GM19324 (cell line): ENCODE results near the gene LRP1-AS.

Source experiments
- ATAC-seq: cut with Tn5 transposase; IDR thresholded peaks from one replicate; pipeline ENCODE4 v1.9.1; 2021; ENCODE audit warnings: mild to moderate bottlenecking, moderate library complexity; ENCODE audit not compliant: unreplicated experiment, low FRiP score

The LRP1-AS gene

GRCh38 chr12:57145460-57146059, 1.9 kb downstream of the LRP1-AS start:
- no peak for ATAC-seq

- no peak for ATAC-seq
These were observed 4.0 kb downstream of the LRP1-AS start for GRCh38 chr12:57143454-57143853.

GRCh38 chr12:57142727-57143126, 4.7 kb downstream of the LRP1-AS start:
- no peak for ATAC-seq

DNA sequence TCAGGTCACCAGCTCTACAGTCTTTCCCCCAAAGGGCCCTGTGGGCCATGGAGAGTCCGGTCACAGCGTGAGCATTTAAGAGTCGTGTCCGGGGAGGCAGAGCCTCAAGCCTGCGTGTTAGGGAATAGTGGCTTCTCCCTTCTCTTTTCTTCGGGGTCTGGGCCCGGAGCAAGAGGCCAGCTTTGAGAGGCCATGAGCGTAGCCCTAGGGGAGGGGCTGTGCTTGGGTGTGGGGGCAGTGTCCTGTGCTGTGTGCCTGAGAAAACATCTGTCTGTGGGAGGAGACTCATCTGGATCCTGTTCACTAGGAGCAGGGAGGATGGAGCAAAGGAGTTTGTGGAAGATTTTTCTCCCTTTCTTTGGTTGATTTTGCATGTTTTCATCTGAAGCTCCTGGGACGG, 5.3 kb downstream of the LRP1-AS start:
- ATAC-seq = no peak

DNA sequence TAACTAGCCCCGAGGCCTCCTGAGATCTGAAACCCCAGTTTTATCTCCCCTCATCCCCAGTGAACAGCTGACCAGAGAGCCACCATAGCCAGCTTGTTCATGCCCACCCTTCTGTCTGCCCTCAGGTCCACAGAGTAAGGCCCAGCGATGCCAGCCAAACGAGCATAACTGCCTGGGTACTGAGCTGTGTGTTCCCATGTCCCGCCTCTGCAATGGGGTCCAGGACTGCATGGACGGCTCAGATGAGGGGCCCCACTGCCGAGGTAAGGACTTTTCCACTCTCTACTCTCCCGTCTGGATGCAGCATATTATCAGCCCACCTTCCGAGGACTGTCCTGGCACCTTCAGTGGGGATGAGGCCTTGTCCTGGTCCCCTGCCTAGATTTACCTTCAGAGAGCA, 6.2 kb downstream of the LRP1-AS start:
- no peak for ATAC-seq

GRCh38 chr12:57139796-57140649, 7.4 kb downstream of the LRP1-AS start:
- ATAC-seq = no peak

DNA sequence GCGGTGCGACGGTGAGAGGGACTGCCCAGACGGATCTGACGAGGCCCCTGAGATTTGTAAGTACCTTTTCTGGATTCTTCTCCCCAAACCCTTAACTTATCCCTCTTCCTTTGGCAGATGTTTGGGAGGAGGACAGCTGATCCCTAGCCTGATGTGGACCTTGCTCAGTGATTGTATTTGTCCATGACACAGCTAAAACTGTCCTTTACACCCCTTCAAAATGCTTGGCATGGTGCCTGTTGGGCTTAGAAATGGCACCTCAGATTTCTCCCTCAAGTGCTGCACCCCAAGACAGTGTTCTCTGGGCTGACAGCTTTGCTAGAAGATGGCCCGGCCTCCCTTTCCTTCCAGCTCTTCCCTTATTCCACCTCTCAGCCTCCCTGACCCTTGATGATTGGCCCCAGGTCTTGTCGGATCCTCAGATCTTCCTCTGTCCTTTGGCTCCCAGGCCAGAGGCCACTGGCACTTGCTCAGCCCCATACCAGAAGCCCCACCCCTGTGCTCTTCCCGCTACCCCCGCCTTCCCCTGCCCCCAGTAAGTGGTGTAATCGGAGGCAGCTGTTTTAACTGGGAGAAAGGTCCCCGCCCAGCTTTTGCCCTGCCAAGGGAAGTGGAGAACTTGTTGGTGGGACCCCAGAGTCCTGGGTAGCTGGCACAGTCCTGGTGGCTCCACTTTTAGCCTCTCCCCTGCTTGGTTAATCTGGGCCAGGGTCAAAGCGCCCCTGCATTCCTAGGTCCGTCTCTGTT, 8.7 kb downstream of the LRP1-AS start:
- ATAC-seq = no peak

- no peak for ATAC-seq
These were observed 11.7 kb downstream of the LRP1-AS start for GRCh38 chr12:57135527-57136326.

GRCh38 chr12:57134949-57135348, 12.5 kb downstream of the LRP1-AS start:
- ATAC-seq = no peak

GRCh38 chr12:57133916-57134315, 13.5 kb downstream of the LRP1-AS start:
- no peak for ATAC-seq

DNA sequence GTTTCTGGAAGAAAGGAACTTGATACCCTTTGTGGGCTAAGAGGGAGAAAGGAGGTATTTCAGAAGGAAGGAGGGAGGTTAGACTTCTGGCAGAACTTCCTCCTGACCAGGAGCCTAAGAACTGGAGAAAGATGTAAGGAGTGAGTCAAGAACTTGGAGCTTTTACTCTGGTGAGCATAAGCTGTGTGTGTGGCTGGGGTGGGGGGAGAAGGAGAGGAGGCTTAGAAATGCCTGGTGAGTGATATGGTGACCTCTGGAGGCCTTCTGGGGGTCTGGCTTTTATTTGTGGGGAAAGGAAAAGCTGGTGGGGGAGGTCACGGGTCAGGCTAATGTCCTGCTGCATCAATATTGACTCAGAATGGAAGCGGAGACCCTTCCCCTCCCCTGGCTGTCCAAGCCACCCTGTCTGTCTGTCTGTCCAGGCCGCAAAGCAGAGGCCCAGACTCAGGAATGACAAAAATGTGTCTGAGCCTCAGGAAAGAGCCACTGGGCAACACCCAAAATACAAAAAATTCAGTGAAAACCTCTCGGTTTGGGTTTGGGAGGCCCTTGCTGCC, 14.3 kb downstream of the LRP1-AS start:
- no peak for ATAC-seq

DNA sequence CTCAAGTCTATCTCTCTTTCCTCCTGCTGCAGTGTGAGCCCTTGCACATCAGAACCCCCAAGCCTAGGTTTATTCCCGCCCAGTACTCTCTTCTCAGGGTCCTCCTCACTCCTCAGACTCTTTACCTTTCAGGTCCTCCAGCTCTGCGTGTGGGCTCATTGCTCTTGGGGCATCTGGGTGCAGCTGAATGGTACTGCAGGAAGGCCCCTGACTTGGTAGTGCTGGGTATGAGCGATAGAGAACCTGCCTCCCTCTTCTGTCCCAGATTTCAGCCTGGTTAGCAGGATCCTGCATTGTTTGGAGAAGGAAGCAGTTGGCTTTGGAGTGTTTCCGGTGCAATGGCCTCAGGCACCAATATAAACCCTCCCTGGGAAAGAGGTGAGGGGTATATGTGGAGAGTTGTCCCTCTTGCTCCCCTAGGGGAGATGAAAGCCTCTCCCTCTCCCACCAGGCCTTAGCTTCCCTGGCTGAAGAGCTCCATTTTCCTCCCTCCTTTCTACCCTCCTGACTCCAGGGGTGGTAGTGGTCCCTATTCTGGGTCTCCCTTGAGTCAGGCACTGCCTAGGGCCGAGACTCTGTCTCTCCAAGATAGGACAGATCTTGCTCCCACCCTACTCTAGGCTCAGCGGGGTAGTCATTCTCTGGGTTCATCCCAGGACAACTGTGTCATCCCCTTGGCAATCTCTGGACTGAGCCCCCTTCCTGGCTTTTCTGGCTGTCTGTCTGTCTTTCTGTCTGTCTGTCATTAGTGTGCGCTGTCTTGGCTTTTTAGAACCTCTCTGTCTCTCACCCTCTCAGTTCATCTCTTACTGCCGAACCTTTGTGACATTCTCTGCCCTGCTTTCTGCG, 15.3 kb downstream of the LRP1-AS start:
- no peak for ATAC-seq

DNA sequence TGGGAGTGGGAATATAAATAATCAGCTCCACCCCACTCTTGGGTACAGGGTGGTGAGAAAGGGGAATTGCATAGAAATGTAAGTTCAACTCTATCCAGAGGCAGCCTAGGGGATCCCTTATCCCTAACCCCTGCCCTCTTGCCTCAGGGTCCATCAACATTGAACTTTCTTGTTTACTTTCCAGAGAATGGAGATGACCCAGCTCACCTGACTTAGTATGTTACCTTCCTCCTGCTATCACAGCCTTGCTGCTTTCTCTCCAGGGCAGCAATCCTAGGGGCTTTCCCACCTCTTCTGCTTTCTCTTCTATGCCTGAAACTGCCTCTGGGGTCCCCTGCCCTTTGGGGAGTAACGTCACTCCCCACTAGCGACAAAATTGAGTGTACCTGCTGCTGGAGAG, 16.5 kb downstream of the LRP1-AS start:
- ATAC-seq = no peak

DNA sequence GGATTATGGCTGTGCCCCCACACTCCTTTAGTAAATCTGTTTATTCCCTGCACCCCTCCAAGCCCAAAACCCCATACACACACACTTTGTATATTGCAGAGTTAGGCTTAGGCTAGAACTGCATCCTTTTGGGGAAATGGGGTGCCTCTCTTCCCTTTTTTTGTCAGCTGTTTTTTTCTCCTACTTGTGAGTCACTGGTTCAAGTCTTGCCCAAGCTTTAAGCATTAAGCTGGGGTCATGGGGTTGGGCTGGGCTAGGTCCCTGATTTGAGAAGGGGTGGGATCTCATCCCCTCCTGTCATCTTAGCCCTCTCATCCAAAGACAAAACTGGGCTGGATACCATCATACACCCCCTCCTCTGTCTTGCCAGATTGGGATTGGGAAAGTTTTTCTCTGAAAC, 17.5 kb downstream of the LRP1-AS start:
- ATAC-seq = no peak

- ATAC-seq = no peak
These were observed 18.0 kb downstream of the LRP1-AS start for GRCh38 chr12:57129321-57129842.

GRCh38 chr12:57128519-57129247, 18.7 kb downstream of the LRP1-AS start:
- ATAC-seq = no peak

DNA sequence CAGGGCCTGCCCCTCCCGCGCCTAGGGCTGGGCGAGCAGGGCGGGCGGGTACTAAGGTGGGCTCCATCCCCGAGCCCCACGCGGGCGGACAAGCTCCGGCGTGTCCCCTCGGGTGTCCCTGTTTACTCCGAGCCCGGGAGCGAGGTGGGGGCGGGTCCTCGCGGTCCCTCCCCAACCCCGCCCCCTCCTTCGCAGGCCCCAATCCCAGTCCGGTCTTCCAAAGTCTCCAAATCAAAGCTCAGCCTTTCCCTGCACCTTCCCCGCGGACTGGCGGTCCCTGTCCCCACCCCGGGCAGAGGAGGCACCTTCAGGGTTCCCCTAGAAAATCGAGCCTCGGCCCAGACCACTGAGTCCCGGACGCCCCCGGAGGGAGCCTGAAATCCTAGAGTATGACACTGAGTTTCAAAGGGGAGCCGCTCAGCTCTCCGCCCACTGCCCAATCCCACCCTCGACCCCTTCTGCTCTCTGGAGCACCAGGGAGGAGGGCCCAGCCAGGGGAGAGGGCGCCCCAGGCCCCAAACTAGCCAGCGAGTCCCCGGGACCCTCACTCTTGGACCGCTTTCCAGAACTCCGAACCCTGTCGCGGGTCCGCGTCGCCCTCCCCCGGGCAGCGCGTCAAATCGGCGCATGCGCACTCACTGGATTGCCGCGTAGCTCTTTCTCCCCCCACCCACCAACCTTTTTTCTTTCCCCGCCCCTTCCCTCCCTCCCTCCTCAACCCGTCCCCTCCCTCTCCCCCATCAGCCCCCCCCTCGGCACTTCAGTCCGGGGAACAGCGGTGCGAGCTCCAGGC, 19.5 kb downstream of the LRP1-AS start, which contains the start of gene LRP1:
TSS of gene LRP1 (plus strand) at position 758 of the 793 bp plus-strand sequence. CDS start 482 bp downstream, outside the sequence.
- ATAC-seq = no peak
